ENCODE measurements around the gene OR2V1.

OR2V1 gene

GRCh38 chr5:181163487-181164075 is 32.6 kb upstream of the OR2V1 start:
- no peak for DNase-seq (ENCODE audit: low spot score)
- TF ChIP-seq, protein P1, sequence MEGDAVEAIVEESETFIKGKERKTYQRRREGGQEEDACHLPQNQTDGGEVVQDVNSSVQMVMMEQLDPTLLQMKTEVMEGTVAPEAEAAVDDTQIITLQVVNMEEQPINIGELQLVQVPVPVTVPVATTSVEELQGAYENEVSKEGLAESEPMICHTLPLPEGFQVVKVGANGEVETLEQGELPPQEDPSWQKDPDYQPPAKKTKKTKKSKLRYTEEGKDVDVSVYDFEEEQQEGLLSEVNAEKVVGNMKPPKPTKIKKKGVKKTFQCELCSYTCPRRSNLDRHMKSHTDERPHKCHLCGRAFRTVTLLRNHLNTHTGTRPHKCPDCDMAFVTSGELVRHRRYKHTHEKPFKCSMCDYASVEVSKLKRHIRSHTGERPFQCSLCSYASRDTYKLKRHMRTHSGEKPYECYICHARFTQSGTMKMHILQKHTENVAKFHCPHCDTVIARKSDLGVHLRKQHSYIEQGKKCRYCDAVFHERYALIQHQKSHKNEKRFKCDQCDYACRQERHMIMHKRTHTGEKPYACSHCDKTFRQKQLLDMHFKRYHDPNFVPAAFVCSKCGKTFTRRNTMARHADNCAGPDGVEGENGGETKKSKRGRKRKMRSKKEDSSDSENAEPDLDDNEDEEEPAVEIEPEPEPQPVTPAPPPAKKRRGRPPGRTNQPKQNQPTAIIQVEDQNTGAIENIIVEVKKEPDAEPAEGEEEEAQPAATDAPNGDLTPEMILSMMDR (IDR thresholded peaks at IDR 0.05; ENCODE audit: extremely low read depth, missing control alignments), result no peak

GRCh38 chr5:181161534-181162175 is 30.7 kb upstream of the OR2V1 start:
- TF ChIP-seq, protein P1 (IDR thresholded peaks at IDR 0.05; ENCODE audit: extremely low read depth, missing control alignments), result no peak
- no peak for DNase-seq (ENCODE audit: low spot score)

DNA sequence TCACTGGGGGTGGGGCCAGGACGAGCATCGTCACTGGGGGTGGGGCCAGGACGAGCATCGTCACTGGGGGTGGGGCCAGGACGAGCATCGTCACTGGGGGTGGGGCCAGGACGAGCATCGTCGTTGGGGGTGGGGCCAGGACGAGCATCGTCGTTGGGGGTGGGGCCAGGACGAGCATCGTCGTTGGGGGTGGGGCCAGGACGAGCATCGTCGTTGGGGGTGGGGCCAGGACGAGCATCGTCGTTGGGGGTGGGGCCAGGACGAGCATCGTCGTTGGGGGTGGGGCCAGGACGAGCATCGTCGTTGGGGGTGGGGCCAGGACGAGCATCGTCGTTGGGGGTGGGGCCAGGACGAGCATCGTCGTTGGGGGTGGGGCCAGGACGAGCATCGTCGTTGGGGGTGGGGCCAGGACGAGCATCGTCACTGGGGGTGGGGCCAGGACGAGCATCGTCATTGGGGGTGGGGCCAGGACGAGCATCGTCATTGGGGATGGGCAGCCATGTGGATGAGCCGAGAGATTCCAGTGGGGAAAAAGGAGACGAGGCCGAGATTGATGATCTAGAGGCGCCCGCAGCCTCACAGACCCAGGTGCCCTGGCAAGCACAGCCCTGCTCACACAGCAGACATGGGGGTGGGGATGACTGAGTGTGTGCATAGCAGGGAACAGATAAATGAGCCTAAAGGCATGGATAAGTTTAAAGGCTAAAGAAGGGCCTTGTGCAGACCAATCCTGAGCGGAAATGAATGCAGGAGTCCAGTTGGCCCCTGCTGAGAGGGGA is 30.0 kb upstream of the OR2V1 start:
- DNase-seq (ENCODE audit: low spot score), result peak; percentile 54

GRCh38 chr5:181160152-181160754 is 29.3 kb upstream of the OR2V1 start:
- TF ChIP-seq, protein P1 (IDR thresholded peaks at IDR 0.05; ENCODE audit: extremely low read depth, missing control alignments), result no peak
- peak; percentile 78 for DNase-seq (ENCODE audit: low spot score)

DNA sequence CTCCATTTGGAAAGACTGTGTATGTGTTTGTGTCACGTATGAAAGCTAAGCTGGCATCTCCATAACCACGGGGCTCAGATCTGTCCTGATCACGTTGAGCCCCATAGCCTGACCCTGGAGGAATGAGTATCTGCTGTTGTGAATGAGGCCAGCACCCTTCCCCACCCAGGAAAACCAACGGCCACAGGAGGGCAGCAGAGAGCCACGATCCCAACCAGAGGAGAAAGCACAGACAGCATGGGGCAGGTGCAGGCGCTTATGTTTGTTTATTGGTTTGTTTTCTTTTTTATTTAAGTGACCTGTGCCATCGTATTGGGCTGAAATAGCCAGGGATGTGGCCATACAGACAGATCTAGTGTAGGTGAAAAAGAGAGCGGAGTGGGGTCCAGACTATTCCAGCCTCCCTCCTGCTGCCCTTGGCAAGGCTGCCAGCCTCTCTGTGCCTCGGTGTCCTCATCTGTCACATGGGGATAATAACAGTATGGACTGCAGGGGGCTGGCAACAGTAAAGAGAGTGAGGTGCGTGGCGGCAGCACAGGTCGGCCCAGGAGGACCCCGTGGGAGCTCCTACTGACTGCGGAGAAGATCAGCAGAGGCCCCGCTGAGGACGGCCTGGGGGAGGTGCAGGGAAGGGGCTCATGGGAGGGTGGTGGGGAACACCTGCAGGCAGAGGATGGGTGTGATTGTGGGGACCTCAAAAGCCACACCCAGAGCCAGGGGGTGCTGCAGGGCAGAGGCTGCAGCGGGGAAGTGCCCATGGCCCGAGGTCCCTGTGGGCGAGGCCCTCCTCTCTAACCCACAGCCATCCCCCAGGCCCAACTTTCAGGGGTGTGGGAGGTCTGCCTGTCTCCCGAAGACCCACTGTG is 28.6 kb upstream of the OR2V1 start:
- TF ChIP-seq, protein P1 (IDR thresholded peaks at IDR 0.05; ENCODE audit: extremely low read depth, missing control alignments), result peak; percentile 87
- DNase-seq (ENCODE audit: low spot score), result peak; percentile 87

DNA sequence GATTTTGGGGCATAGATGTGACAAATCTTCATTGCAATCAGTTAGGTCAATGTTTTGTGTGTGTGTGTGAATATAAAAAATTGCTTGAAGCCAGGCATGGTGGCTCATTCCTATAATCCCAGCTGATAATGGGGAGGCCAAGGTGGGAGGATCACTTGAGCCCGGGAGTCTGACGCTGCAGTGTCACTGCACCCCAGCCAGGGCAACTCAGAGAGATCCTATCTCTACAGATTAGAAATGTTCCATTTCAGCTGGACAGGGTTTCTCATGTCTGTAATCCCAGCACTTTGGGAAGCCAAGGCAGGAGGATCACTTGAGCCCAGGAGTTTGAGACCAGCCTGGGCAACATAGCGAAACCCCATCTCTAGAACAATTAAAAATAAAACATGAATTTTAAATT is 27.9 kb upstream of the OR2V1 start:
- TF ChIP-seq, protein P1 (IDR thresholded peaks at IDR 0.05; ENCODE audit: extremely low read depth, missing control alignments), result no peak
- no peak for DNase-seq (ENCODE audit: low spot score)

DNA sequence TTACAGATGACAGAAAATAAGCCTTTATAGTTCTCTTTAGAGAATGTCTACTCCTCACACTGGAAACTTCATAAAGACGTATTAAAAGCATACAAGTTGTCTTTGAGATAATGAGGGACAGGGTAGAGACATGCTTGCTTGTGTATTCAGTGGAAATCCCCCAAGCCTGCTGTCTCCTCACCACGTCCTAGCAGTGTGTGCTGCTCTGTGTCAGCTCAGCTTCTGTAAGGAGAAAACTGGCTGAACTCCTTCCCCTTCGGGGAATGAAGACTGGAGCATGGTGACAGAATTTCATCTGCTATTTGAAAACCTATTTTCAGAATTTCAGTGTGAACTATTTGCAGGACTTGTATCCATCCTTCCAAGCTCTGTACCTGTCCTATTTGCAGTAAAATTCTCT is 25.8 kb upstream of the OR2V1 start:
- TF ChIP-seq, protein P1 (IDR thresholded peaks at IDR 0.05; ENCODE audit: extremely low read depth, missing control alignments), result no peak
- DNase-seq (ENCODE audit: low spot score), result no peak

Measured in GM20000 (cell line).